ENCODE data around the gene ARHGAP1.

DNA sequence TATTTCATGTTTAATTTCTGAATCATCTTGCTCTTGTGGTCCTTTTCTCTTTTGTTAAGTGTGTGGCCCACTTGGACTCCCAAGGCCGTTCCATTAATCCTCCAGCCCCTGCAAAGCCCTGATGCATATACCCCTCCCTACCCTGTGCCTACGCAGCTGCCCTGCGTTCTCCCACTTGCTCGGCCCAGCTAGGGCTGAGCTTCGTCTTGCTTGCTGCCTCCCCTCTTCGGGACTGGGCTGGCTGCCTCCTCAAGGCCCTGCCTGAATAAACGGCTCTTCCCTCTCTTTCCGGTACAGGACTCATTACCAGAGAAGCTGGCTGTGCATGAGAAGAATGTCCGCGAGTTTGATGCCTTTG lies 28.5 kb downstream of the ARHGAP1 start:
- TF ChIP-seq EZH2 (IDR thresholded peaks at IDR 0.05) (no peak), POLR2AphosphoS5 (IDR thresholded peaks at IDR 0.05; ENCODE audit: borderline replicate concordance, low read depth, low read length) (no peak)

All from SK-N-MC (cell line).